ENCODE results near the gene PDE7B.

GRCh38 chr6:136061701-136062100, 210.2 kb downstream of the PDE7B start:
- TF ChIP-seq ZZZ3 (IDR thresholded peaks at IDR 0.05) (no peak), NFE2L1 (tag; IDR thresholded peaks at IDR 0.05; ENCODE audit: borderline replicate concordance, low read depth) (no peak), USF2 (CRISPR knock-in tag; IDR thresholded peaks at IDR 0.05) (no peak), BHLHE40 (IDR thresholded peaks at IDR 0.05; ENCODE audit: low read length) (no peak), SMARCA5 (IDR thresholded peaks at IDR 0.05) (no peak), GATA2 (CRISPR knock-in tag; IDR thresholded peaks at IDR 0.05) (no peak), ZNF347 (CRISPR knock-in tag; IDR thresholded peaks at IDR 0.05; ENCODE audit: low read depth) (no peak), NR2F6 (CRISPR knock-in tag; IDR thresholded peaks at IDR 0.05) (no peak)
- TF ChIP-seq, protein P1, sequence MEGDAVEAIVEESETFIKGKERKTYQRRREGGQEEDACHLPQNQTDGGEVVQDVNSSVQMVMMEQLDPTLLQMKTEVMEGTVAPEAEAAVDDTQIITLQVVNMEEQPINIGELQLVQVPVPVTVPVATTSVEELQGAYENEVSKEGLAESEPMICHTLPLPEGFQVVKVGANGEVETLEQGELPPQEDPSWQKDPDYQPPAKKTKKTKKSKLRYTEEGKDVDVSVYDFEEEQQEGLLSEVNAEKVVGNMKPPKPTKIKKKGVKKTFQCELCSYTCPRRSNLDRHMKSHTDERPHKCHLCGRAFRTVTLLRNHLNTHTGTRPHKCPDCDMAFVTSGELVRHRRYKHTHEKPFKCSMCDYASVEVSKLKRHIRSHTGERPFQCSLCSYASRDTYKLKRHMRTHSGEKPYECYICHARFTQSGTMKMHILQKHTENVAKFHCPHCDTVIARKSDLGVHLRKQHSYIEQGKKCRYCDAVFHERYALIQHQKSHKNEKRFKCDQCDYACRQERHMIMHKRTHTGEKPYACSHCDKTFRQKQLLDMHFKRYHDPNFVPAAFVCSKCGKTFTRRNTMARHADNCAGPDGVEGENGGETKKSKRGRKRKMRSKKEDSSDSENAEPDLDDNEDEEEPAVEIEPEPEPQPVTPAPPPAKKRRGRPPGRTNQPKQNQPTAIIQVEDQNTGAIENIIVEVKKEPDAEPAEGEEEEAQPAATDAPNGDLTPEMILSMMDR (IDR thresholded peaks at IDR 0.05 in 2 of 3, conservative IDR thresholded peaks at IDR 0.05 in 1 of 3; ENCODE audit: insufficient read depth in 2 of 3, low read depth in 1 of 3, low read length in 3 of 3) = no peak
